Stimulated activated CD8-positive, alpha-beta memory T cell treated with anti-CD3 and anti-CD28 coated beads, Interleukin-15, amount 100 ng/mL, for 1 hour (primary cell): ENCODE measurements around the gene NBEAL1.
"Not testable (repeated sequence)": the region's sequence is repeated elsewhere in the genome, so short reads cannot be mapped to it uniquely, and the experiment has no call there.

Experiments used
- DNase-seq: peaks from one replicate; pipeline ENCODE4 v3.0.0-alpha.2; 2020; ENCODE audit warnings: low read depth

NBEAL1 gene

DNA sequence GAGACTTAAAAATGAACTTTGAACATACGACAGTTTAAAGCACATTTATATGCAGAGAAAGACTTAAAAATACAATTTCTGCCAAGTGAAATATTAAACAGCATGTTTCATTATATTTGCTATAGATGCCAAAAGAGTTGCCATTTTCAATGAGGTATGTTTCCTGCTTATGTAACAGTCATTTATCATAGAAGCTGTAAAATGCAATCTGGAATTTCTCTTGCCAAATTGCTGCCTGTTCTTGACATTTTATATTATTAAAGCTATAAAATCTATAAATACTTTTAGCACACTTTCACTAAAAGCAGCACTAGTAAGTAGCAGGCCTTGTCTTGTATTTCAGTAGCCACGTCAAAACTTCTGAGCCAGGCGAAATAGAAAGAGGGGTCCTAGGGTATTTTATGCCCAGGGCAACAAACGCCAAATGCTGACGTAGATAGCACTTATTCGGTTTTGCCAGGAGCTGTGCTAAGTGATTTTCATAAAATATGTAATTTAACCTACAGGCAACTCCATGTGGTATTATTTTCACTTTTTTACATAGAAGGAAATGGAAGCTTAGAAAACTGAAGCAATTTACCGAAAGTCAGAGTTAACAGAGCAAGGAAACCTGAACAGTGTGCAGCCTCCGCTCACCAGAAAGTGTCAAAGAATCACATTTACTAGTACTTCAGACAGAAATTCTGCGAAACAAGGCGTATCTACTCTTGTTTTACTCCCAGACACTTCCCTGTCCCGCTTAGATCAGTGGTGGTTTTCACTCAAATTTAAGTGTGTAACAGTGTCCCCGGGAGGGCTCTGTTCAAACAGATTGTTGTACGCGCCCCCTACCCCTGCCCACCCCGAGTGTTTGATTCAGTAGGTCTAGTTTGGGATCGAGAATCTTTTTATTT is 222.9 kb downstream of the NBEAL1 start:
- DNase-seq = no peak

DNA sequence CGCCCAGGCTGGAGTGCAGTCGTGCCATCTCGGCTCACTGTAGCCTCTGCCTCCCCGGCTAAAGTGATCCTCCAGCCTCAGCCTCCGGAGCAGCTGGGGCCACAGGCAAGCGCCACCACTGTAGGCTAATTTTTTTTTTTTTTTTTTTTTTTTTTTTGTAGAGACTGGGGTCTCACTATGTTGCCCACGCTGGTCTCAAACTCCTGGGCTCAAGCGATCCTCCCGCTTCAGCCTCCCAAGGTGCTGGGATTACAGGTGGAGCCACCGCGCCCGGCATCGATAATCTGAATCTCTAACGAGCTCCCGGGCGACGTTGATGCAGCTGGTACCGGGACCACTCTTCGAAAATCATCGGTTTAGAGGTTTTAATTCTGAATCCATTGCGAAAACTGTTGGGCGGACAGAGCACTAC is 223.6 kb downstream of the NBEAL1 start:
- DNase-seq = no peak

DNA sequence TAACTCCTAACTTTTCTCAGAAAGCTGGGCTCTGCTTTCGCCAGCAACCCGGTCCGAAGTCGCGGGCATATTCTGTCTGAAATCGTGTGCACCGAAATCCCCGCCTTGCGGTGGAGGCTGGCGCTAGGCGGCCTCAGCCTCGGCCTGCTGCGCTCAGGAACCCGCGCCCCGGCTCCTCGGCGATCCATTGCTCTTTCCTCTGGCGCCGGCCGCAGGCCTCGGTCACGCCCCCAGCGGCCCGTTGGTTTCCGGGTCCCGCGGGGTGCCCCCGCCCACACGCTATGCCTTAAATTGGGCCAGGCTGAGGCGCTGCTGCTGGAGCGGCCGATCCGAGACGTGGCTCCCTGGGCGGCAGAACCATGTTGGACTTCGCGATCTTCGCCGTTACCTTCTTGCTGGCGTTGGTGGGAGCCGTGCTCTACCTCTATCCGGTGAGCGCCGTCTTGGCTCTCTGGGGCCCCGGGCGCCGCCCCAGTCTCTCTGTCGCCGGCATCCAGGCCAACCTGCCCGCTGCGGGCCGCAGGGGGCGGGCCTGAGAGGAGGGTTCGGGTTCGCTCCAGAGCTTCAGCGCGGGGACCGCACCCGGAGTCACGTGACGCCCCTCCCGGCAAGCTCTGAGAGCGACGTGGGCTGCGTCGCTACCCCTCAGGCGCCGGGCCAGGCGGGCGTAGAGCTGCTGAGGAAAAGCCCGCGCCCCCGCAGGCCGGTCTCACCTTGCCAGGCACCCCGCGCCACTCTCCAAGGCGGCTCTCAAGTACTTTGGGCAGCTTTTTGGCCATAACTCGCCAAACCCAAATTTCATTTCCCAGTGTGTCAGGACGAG is 224.2 kb downstream of the NBEAL1 start, which contains the start of gene CYP20A1:
CYP20A1 (plus strand) TSS at position 315 of the 823 bp plus-strand sequence; CDS start at position 360, 45 bp downstream.
- peak; percentile 91 for DNase-seq

DNA sequence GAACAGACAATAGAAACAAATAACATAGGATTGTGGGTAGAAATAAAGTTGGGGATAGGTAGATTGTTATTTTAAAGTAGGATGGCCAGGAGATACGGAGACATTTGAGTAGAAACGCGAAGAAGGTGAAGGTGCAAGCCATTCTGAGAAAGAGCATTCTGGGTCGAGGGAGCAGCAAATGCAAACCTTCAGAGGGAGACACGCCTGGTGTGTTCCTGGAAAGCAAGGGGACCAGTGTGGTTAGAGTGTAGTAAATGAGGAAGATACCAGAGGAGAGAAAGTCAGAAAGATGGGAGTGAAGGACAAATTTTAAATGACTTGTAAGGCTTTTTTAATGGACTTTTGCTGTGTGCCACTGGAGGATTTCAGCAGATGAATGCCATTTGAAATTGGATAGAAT is 225.8 kb downstream of the NBEAL1 start:
- no peak for DNase-seq

GRCh38 chr2:203242518-203242917 is 227.8 kb downstream of the NBEAL1 start:
- DNase-seq = no peak

GRCh38 chr2:203246646-203247045 is 232.0 kb downstream of the NBEAL1 start:
- no peak for DNase-seq

DNA sequence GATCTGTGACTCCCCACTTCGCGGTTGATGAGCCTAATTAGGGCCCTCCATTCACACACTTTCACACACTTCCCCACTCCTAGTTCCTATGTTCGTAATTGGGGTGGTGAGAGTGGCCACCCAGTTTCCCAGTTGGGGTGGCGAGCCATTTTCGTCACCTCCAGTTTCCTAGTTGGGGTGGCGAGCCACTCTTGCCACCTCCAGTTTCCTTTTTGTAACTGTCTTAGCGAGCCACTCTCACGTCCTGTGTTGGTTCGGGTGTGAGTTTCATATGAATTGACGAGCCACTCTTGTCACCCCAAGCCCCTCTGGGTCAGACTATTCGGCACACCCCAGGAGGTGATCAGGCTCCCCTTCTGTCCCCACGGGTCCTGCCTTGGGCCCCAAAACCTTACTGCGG is 238.1 kb downstream of the NBEAL1 start:
- DNase-seq = no peak

DNA sequence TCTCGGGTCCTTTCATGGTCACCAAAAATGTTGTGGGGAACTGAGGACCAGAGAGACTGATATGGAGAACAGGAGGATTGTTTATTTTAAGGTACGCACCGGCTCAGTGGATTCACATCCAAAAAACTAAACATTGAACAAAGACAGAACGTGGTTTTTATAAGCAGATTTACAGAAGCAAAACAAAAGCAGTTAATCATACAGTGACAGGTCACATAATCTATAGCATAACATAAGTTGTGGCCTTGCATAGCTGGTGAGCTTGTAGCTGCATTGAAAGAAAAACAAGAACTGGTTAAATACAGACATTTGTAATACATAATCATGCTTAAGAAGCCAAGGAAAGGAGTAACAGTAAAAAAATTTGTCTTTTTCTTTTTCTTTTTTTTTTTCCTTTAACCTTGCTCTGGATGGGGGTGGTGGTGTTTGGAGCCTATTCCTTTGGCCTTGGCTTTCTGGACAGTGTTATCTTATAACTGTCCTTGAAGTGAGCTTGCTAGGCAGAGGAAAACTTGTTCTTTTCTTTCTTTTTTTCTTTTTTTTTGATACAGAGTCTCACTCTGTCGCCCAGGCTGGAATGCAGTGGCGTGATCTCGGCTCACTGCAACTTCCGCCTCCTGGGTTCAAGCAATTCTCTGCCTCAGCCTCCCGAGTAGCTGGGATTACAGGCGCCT is 238.9 kb downstream of the NBEAL1 start:
- not testable (repeated sequence) for DNase-seq

DNA sequence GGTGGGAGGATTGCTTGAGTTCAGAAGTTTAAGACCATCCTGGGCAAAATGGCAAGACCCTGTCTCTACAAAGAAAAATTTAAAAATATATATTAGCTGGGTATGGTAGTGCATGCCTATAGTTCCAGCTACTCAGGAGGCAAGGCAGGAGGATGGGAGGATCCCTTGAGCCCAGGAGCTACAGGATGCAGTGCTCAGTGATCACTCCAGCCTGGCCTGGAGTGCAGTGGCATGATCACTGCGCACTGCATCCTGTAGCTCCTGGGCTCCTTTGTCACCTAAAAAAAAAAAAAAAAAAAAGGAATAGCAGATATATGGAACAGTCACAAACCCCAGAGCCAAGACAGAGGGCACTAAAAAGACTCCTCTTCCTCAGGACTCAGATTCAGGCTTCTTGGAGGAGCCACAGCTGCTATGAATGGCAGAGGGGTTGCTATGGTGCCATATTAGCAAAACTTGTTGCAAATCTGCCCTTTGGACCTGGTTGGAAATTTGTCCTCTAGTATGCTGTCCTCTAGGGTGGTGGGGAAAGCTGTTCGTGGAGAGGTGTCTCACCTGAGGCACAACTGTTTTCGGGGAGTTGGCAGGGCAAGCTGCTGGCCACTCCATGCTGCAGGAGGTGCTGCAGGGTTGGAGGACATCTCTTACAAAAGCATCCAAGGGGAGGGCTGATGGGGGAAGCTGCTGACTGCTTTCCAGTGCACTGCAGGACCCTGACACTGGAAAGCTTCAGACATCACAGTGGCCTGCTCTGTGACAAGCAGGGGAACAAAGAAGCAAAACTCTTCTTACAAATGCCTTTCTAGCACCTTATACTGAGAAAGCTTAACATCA is 246.9 kb downstream of the NBEAL1 start:
- DNase-seq = no peak
